Astrocyte (in vitro differentiated cells and primary cell): ENCODE data around the gene ZNF415. TPM values are rescaled to one million over a fixed set of nuclear protein-coding genes. Genes with fewer than 3 reads are reported as not detected.

Experiments
- DNase-seq: peaks from one replicate; pipeline ENCODE4 v3.0.0-alpha.2; 2010; ENCODE audit warnings: low read depth
- FAIRE-seq: peaks from 2 replicates; lab custom pipeline; 2011; peaks lifted over from hg19 to GRCh38; lab: Jason Lieb, UNC
- H2AFZ ChIP-seq: 2 replicates; pipeline ENCODE4 v1.6.0; 2012; ENCODE audit warnings: low read depth, low read length, inconsistent platforms
- H3K27ac ChIP-seq: 2 replicates; pipeline ENCODE4 v1.5.1; 2011; ENCODE audit warnings: low read depth, low read length, inconsistent platforms
- H3K27me3 ChIP-seq: 2 replicates; pipeline ENCODE4 v1.6.0; 2011; ENCODE audit warnings: low read length, inconsistent platforms; ENCODE audit not compliant: insufficient read depth
- H3K36me3 ChIP-seq: 2 replicates; pipeline ENCODE4 v1.5.1; 2011; ENCODE audit warnings: low read length, inconsistent platforms; ENCODE audit not compliant: insufficient read depth
- H3K4me1 ChIP-seq: 2 replicates; pipeline ENCODE4 v1.5.1; 2011; ENCODE audit warnings: low read length, inconsistent platforms; ENCODE audit not compliant: insufficient read depth
- H3K4me2 ChIP-seq: 2 replicates; pipeline ENCODE4 v1.6.0; 2012; ENCODE audit warnings: low read length, inconsistent platforms
- H3K4me3 ChIP-seq: 2 replicates; pipeline ENCODE4 v1.5.1; 2011; ENCODE audit warnings: low read depth, mild to moderate bottlenecking, low read length, inconsistent platforms; ENCODE audit not compliant: insufficient read depth
- H3K79me2 ChIP-seq: 2 replicates; pipeline ENCODE4 v1.6.0; 2012; ENCODE audit warnings: mild to moderate bottlenecking, low read length, inconsistent platforms; ENCODE audit not compliant: insufficient read depth
- H3K9ac ChIP-seq: 2 replicates; pipeline ENCODE4 v1.6.0; 2012; ENCODE audit warnings: mild to moderate bottlenecking, low read length, inconsistent platforms
- H3K9me3 ChIP-seq: 2 replicates; pipeline ENCODE4 v1.5.1; 2012; ENCODE audit warnings: low read depth, mild to moderate bottlenecking, low read length, inconsistent platforms; ENCODE audit not compliant: insufficient read depth
- H4K20me1 ChIP-seq: 2 replicates; pipeline ENCODE4 v1.6.0; 2012; ENCODE audit warnings: low read length, inconsistent platforms; ENCODE audit not compliant: insufficient read depth
- H3K27ac Mint-ChIP-seq: one replicate; pipeline ENCODE4 v1.8.0; 2021; ENCODE audit warnings: mild to moderate bottlenecking, mixed read lengths; ENCODE audit not compliant: unreplicated experiment
- H3K27me3 Mint-ChIP-seq: one replicate; pipeline ENCODE4 v1.8.0; 2021; ENCODE audit warnings: low read depth, mixed read lengths; ENCODE audit not compliant: unreplicated experiment
- H3K36me3 Mint-ChIP-seq: one replicate; pipeline ENCODE4 v1.8.0; 2021; ENCODE audit warnings: low read depth, mixed read lengths; ENCODE audit not compliant: unreplicated experiment
- H3K4me1 Mint-ChIP-seq: one replicate; pipeline ENCODE4 v1.8.0; 2021; ENCODE audit warnings: low read depth, mixed read lengths; ENCODE audit not compliant: unreplicated experiment
- H3K4me3 Mint-ChIP-seq: one replicate; pipeline ENCODE4 v1.8.0; 2021; ENCODE audit warnings: mild to moderate bottlenecking, moderate library complexity, mixed read lengths; ENCODE audit not compliant: unreplicated experiment
- H3K9me3 Mint-ChIP-seq: one replicate; pipeline ENCODE4 v1.8.0; 2021; ENCODE audit warnings: mild to moderate bottlenecking, mixed read lengths; ENCODE audit not compliant: unreplicated experiment
- EZH2 ChIP-seq: IDR thresholded peaks from 2 replicates; pipeline ENCODE4 v1.6.1; 2012; ENCODE audit warnings: mild to moderate bottlenecking, low read length, inconsistent platforms; ENCODE audit not compliant: insufficient read depth
- total RNA-seq: library from RNA; stranded (reverse); gene quantifications from 2 replicates; pipeline ENCODE4 v1.2.1, GENCODE V29; 2021
- TF ChIP-seq, protein P1 (sequence below): IDR thresholded peaks from 2 replicates; pipeline ENCODE4 v1.5.1; 2011; ENCODE audit warnings: low read depth, mild to moderate bottlenecking, inconsistent platforms, low read length, moderate library complexity; ENCODE audit not compliant: insufficient read depth

The ZNF415 gene
- total RNA-seq, 1 donor from 2014 or later, result 8.7 TPM

DNA sequence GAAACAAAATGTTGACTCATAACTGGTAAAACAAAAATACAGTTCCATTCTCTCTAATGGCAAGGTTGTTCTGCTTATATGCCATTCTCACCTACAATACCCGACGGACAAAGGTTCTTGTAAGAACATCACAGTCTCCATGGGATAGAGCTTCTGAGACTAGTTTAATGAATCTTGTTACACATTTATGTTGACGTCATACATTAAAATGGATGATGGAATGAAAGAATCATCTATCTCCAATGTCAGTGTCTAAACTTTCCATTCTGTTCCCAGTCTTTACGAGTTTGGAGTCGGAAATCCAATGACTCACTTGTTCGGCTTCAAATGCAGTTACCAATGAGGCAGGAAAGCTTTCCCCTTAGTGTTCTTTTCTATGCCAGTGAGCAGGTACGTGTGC lies 47.2 kb downstream of the ZNF415 start:
- Histone ChIP-seq H3K4me3 (no peak overlapping the region), H3K27ac (no peak overlapping the region), H3K4me2 (no peak overlapping the region), H2AFZ (no peak overlapping the region), H3K9me3 (no peaks in the 10 kb centered on the region), H3K36me3 (peaks cover 22% of the 10 kb centered on the region), H3K79me2 (peaks cover 8% of the 10 kb centered on the region), H3K9ac (no peak overlapping the region), H4K20me1 (no peaks in the 10 kb centered on the region), H3K4me1 (no peaks in the 10 kb centered on the region), H3K27me3 (no peaks in the 10 kb centered on the region)
- Mint-ChIP-seq H3K36me3 (peaks cover 69% of the 10 kb centered on the region), H3K4me3 (no peak overlapping the region), H3K27me3 (no peaks in the 10 kb centered on the region), H3K9me3 (peaks cover 6% of the 10 kb centered on the region), H3K4me1 (no peaks in the 10 kb centered on the region), H3K27ac (no peak overlapping the region)
- TF ChIP-seq EZH2, result no peak
- TF ChIP-seq, protein P1, sequence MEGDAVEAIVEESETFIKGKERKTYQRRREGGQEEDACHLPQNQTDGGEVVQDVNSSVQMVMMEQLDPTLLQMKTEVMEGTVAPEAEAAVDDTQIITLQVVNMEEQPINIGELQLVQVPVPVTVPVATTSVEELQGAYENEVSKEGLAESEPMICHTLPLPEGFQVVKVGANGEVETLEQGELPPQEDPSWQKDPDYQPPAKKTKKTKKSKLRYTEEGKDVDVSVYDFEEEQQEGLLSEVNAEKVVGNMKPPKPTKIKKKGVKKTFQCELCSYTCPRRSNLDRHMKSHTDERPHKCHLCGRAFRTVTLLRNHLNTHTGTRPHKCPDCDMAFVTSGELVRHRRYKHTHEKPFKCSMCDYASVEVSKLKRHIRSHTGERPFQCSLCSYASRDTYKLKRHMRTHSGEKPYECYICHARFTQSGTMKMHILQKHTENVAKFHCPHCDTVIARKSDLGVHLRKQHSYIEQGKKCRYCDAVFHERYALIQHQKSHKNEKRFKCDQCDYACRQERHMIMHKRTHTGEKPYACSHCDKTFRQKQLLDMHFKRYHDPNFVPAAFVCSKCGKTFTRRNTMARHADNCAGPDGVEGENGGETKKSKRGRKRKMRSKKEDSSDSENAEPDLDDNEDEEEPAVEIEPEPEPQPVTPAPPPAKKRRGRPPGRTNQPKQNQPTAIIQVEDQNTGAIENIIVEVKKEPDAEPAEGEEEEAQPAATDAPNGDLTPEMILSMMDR, result no peak
- FAIRE-seq, result no peak
- no peak for DNase-seq

DNA sequence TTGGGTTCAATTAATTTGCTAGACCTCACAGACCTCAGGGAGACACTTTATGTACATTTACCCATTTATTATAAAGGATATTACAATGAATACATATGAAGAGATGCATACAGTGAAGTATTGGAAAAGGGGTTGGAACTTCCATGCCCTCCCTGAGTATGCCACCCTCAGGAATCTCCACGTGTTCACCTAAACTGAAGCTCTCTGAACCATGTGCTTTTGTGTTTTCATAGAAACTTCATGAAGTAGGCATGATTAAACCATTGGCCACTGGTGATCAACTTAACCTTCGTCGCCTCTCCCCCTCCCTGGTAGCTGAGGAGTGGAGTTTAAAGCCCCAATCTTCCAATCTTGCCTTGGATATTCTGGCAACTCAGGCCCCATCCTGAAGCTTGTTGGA lies 49.8 kb downstream of the ZNF415 start:
- Mint-ChIP-seq H3K4me3 (no peak overlapping the region), H3K27ac (no peak overlapping the region), H3K4me1 (no peaks in the 10 kb centered on the region), H3K36me3 (peaks cover 78% of the 10 kb centered on the region), H3K9me3 (peaks cover 6% of the 10 kb centered on the region), H3K27me3 (no peaks in the 10 kb centered on the region)
- peaks cover 16% of the 10 kb centered on the region for H3K36me3 ChIP-seq
- H3K4me3 ChIP-seq, result no peak overlapping the region
- FAIRE-seq (no peak), DNase-seq (no peak)
- H3K27ac ChIP-seq, result no peak overlapping the region
- H3K9ac ChIP-seq, result no peak overlapping the region
- H2AFZ ChIP-seq, result no peak overlapping the region
- no peaks in the 10 kb centered on the region for H3K9me3 ChIP-seq
- TF ChIP-seq, protein P1, result no peak
- no peak for TF ChIP-seq EZH2
- H3K27me3 ChIP-seq, result no peaks in the 10 kb centered on the region
- H3K4me2 ChIP-seq, result no peak overlapping the region
- H4K20me1 ChIP-seq, result peaks cover 4% of the 10 kb centered on the region
- H3K4me1 ChIP-seq, result no peaks in the 10 kb centered on the region
- peaks cover 10% of the 10 kb centered on the region for H3K79me2 ChIP-seq

DNA sequence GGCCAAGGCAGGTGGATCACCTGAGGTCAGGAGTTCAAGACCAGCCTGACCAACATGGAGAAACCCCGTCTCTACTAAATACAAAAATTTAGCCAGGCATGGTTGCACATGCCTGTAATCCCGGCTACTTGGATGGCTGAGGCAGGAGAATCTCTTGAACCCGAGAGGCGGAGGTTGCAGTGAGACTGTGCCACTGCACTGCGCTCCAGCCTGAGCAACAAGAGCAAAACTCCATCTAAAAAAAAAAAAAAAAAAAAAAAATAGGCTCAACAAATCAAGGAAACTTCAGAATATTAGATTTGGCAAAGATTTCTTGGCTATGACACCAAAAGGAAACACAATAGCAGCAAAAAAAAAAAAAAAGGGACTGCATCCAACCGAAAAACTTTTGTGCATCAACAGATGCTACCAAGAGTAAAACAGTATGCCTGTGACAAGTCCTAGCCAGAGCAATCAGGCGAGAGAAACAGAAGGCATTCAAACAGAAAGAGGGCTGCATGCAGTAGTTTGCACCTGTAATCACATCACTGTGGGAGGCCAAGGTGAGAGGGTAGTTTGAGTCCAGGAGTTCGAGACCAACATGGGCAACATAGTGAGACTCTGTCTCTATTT lies 53.3 kb downstream of the ZNF415 start:
- Histone ChIP-seq H3K4me2 (no peak overlapping the region), H2AFZ (no peak overlapping the region), H3K79me2 (peaks cover 10% of the 10 kb centered on the region), H3K4me1 (peaks cover 3% of the 10 kb centered on the region), H3K27ac (no peak overlapping the region), H3K9me3 (no peaks in the 10 kb centered on the region), H4K20me1 (peaks cover 4% of the 10 kb centered on the region), H3K36me3 (peaks cover 5% of the 10 kb centered on the region), H3K4me3 (no peak overlapping the region), H3K27me3 (no peaks in the 10 kb centered on the region), H3K9ac (no peak overlapping the region)
- Mint-ChIP-seq H3K36me3 (peaks cover 77% of the 10 kb centered on the region), H3K4me3 (no peak overlapping the region), H3K27me3 (no peaks in the 10 kb centered on the region), H3K4me1 (no peaks in the 10 kb centered on the region), H3K27ac (no peak overlapping the region), H3K9me3 (peaks cover 5% of the 10 kb centered on the region)
- TF ChIP-seq EZH2, result no peak
- TF ChIP-seq, protein P1, result no peak
- DNase-seq, result no peak
- FAIRE-seq, result no peak
